GM21447 (cell line): ENCODE data around the gene PSPN.

Experiments
- ATAC-seq: cut with Tn5 transposase; IDR thresholded peaks from one replicate; pipeline ENCODE4 v1.9.1; 2021; ENCODE audit not compliant: unreplicated experiment

The PSPN gene

DNA sequence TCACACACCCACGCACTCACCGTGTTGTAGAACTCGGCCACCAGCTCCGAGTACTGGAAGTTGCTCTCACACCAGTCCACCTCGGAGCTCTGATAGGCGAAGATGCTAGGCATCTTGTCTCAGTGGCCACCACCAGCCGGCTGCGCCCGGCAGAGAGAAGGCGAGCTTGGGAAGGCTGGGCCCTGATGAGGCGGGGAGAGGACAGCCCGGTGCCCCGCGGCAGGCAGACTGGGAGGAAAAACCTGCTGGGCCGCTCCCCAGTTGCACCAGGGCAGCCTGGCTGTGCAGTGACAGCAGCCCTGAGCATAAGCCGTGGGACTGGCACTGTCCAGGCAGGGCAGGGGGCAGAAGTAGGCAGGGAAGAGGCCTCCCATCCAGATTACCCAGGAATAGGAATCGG is 42.3 kb downstream of the PSPN start, which contains the start of gene ACER1:
ACER1 (minus strand) TSS at position 174 of the 400 bp plus-strand sequence; CDS start at position 113, 61 bp downstream.
- ATAC-seq, result no peak

DNA sequence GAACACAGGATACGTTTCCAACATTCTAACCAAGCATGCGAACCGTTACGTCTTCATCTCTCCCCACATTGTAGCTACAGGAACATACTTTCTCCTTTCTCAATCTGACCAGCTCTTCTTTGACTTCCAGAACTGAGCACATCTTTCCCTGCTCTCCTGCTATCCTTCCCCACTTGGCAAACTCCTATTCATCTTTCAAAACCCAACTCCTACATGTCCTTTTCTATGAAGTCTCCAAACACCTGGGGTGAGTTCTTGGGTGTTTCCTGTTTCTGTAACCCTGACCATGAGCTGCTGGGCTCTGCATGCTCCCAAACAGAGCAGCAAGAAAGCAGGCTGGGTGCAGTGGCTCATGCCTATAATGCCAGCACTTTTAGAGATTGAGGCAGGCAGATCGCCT is 48.9 kb downstream of the PSPN start:
- no peak for ATAC-seq

DNA sequence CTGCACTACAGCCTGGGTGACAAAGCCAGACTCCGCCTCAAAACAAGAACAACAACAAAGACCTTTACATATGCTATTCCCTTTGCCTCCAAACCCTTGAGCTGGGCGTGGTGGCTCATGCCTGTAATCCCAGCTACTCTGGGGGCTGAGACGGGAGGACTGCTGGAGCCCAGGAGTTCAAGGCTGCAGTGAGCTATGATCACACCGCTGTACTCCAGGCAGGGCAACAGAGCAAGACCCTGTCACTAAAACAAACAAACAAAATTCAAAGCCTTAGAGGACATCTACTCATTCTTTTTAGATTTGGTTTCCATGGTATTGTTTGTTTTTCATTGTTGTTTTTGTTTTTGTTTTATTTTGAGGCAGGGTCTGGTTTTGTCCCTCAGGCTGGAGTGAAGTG is 50.1 kb downstream of the PSPN start:
- no peak for ATAC-seq
